HG03066 (cell line): ENCODE results near the gene ELF1.
"Not testable (repeated sequence)": the region's sequence is repeated elsewhere in the genome, so short reads cannot be mapped to it uniquely, and the experiment has no call there.

ENCODE experiments used
- ATAC-seq: cut with Tn5 transposase; IDR thresholded peaks from one replicate; pipeline ENCODE4 v1.9.1; 2021; ENCODE audit warnings: low read depth; ENCODE audit not compliant: unreplicated experiment

The ELF1 gene

DNA sequence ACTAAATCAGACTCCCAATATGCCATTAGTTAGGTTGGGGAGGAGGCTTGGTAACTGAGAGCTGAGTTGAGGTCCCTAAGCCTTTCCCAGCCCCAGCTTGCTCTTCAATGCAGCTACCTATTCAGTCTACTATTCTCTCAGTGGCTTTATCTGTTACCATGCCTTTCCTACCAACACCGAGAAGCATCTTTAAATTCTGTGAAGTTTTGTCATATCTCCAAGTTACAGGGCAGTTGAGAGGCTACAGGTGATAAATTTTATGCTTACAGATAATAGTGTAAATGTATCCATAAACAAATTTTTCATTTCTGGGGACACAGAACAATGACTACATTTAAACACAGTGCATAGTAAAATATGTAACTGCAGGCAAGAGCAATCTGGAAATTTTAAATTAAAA is 110.6 kb downstream of the ELF1 start:
- no peak for ATAC-seq

DNA sequence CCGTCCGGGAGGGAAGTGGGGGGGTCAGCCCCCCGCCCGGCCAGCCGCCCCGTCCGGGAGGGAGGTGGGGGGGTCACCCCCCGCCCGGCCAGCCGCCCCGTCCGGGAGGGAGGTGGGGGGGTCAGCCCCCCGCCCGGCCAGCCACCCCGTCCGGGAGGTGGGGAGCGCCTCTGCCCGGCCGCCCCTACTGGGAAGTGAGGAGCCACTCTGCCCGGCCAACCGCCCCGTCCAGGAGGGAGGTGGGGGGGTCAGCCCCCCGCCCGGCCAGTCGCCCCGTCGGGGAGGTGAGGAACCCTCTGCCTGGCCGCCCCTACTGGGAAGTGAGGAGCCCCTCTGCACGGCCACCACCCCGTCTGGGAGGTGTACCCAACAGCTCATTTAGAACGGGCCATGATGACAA is 118.1 kb downstream of the ELF1 start:
- not testable (repeated sequence) for ATAC-seq

DNA sequence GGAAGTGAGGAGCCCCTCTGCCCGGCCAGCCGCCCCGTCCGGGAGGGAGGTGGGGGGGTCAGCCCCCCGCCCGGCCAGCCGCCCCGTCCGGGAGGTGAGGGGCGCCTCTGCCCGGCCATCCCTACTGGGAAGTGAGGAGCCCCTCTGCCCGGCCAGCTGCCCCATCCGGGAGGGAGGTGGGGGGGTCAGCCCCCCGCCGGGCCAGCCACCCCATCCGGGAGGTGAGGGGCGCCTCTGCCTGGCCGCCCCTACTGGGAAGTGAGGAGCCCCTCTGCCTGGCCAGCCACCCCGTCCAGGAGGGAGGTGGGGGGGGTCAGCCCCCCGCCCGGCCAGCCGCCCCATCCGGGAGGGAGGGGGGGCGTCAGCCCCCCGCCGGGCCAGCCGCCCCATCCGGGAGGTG is 118.5 kb downstream of the ELF1 start:
- ATAC-seq: not testable (repeated sequence)

DNA sequence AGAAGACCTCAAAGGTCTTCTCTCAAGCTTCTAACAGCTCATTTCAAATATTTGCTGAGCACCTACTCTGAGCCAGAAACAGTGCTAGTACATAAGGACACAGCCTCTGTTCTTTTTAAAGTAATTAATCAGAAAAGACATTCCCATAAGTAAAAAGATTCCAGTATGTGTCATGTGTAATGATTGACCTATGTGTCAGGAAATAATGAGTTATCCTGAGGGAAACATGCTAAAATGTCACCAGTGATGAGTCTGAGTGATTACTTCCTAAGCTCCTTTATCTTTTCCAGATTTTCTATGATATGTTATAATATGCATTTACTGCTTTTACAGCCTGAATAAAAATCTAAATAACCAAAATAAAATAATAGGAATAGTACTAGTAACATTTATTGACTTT is 122.1 kb downstream of the ELF1 start:
- ATAC-seq: no peak

DNA sequence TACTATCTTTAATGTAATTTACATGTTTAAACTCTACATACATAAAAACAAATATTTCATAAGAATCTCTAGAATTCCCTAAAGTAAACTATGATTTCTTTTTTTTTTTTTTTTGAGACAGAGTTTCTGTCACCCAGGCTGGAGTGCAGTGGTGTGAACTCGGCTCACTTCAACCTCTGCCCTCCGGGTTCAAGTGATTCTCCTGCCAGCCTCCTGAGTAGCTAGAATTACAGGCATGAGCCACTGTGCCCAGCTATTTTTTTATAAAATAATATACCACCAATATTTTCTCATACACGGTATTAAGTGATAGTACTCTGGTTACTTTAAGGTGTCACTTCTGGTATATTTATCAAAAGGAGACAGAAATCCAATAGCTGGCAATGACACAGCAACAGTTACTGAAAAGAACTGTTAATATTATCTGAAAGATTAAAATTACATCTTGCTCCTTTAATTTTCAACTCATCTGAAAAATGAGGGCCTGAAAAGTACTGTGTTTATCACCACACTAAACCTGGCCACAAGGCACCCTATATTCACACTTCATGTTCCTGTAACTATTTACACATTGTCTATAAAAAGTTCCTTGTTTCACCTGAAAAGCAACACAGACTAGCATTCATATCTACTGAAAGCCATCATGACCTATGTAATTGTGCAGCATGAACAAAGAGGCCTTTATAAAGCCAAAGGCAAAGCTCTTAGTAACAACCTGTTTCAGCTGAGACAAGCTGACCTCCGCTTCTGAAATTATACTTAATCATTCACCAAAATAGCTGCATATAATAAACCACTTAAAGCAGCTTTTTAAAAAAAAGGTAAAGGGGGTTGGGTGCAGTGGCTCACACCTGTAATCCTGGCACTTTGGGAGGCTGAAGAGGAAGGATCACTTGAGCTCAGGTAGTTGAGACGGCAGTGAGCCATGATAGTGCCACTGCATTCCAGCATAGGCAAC is 123.6 kb downstream of the ELF1 start:
- no peak for ATAC-seq

DNA sequence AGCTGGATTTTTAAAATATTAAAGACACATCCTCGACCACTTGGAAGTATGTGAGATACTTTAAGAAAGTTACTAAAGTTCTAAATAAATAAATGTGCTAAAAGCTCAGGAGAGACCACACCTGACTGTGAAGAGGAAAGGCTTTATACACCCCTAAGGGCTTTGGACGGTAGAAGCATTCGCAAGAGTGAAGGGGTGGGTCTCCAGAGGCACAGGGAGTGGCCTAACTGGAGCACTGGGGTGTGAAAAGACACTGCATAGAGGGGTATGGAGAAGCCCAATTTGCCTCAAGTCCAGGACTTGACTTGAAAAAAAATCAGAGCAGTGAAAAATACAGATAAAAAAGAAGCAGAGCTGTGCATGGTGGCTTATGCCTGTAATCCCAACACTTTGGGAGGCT is 125.5 kb downstream of the ELF1 start:
- ATAC-seq: not testable (repeated sequence)

DNA sequence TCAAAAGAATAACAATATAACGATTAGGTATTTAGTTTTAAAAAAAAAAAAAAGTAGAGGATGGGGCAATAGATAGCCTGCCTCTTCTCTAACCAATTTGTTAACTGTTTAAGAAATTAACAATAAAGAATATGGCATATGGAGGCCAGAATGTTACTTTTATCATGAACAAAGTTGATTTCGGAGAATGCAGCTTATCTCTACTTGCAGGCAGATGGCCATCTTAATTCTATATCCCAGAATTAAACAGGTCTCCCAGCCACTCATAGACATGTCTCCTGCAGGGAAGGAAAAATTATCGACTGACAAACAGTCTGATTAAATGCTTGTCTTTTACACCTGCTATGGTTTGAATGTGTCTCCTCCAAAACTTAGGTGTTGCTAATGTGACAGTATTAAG is 133.1 kb downstream of the ELF1 start:
- no peak for ATAC-seq

DNA sequence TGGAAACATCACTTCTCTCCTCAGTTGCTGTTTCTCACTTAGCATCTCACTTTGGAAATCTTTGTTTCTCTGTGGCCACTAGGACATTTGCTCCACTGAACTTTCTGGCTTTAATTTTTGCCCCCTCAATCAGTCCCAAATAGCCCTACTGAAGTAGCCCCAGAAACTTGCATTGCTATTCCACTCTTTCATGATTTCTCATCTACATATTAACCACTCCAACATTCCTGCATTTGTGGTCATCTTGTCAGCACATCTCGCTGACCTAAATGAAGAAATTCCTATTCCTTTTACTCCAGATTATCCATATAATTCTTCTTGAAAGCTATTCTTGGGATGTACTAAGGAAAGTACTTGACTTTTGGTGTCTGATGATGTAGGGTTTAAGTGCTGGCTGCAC is 134.9 kb downstream of the ELF1 start:
- ATAC-seq: not testable (repeated sequence)
